Smooth muscle cell (in vitro differentiated cells): ENCODE results near the gene KDM3B. TPM values are rescaled to one million over a fixed set of nuclear protein-coding genes. Genes with fewer than 3 reads are reported as not detected.

Source experiments
- DNase-seq: peaks from one replicate; lab custom pipeline; 2025; ENCODE audit not compliant: unreplicated experiment; lab: John Stamatoyannopoulos, UW
- H2AFZ ChIP-seq: fragments of 200-600 bp; sonication (generic); 2 replicates; pipeline ENCODE4 v1.6.0; 2016; ENCODE audit warnings: antibody characterized with exemption, low read depth, mild to moderate bottlenecking
- H3F3A ChIP-seq: fragments of 200-600 bp; sonication (generic); 2 replicates; pipeline ENCODE4 v1.6.0; 2017; ENCODE audit warnings: antibody characterized with exemption, low read depth
- H3K27ac ChIP-seq: fragments of 200-600 bp; sonication (generic); 2 replicates; pipeline ENCODE4 v1.5.1; 2016; ENCODE audit warnings: low read depth, mild to moderate bottlenecking
- H3K27me3 ChIP-seq: fragments of 200-600 bp; sonication (generic); 2 replicates; pipeline ENCODE4 v1.6.1; 2016; ENCODE audit warnings: low read depth, mild to moderate bottlenecking
- H3K36me3 ChIP-seq: fragments of 200-600 bp; sonication (generic); 2 replicates; pipeline ENCODE4 v1.5.1; 2016; ENCODE audit warnings: low read depth
- H3K4me1 ChIP-seq: fragments of 200-600 bp; sonication (generic); 2 replicates; pipeline ENCODE4 v1.5.1; 2016; ENCODE audit warnings: low read depth
- H3K4me2 ChIP-seq: fragments of 200-600 bp; sonication (generic); 2 replicates; pipeline ENCODE4 v1.6.0; 2016; ENCODE audit warnings: mild to moderate bottlenecking
- H3K4me3 ChIP-seq: fragments of 200-600 bp; sonication (generic); 2 replicates; pipeline ENCODE4 v1.5.1; 2016; ENCODE audit warnings: mild to moderate bottlenecking
- H3K79me2 ChIP-seq: fragments of 200-600 bp; sonication (generic); 2 replicates; pipeline ENCODE4 v1.6.0; 2016; ENCODE audit warnings: low read depth, mild to moderate bottlenecking
- H3K9ac ChIP-seq: fragments of 200-600 bp; sonication (generic); 2 replicates; pipeline ENCODE4 v1.6.0; 2016; ENCODE audit warnings: low read depth
- H3K9me3 ChIP-seq: fragments of 200-600 bp; sonication (generic); replicated peaks from 2 replicates; pipeline ENCODE4 v1.5.1; 2016; ENCODE audit warnings: low read depth
- H4K20me1 ChIP-seq: fragments of 200-600 bp; sonication (generic); 2 replicates; pipeline ENCODE4 v1.6.0; 2016; ENCODE audit warnings: low read depth
- CTCF ChIP-seq: fragments of 200-600 bp; sonication (generic); IDR thresholded peaks from 2 replicates; pipeline ENCODE4 v1.5.1; 2017; ENCODE audit warnings: borderline replicate concordance, mild to moderate bottlenecking, antibody characterized with exemption; ENCODE audit not compliant: insufficient read depth, poor library complexity, severe bottlenecking
- WGBS: methylation state at CpG from one replicate; pipeline ENCODE4 v1.1.7; 2016; ENCODE audit warnings: low lambda C conversion rate; 5-methylcytosine and 5-hydroxymethylcytosine counted together
- polyA plus RNA-seq: library from polyadenylated mRNA; unstranded; fragments of >200 nt; fragmentation: Nextera tagmentation; extraction: Ambion mirVana; gene quantifications from 2 replicates; pipeline ENCODE4 v1.2.1, GENCODE V29; 2016
- total RNA-seq: library from RNA; depleted of rRNA; stranded (reverse); fragments of >200 nt; gene quantifications from 2 replicates; pipeline ENCODE4 v1.2.3, GENCODE V29; 2014

Gene KDM3B
- total and polyA plus RNA-seq, 2 experiments from 2014 or later: 16.5 to 43.1 TPM

GRCh38 chr5:138468133-138468965 is 115.9 kb downstream of the KDM3B start:
- peaks cover 45% of the 10 kb centered on the region for H4K20me1 ChIP-seq
- no peak overlapping the region for H2AFZ ChIP-seq
- H3K4me3 ChIP-seq: peak overlapping the region; percentile 79
- no peaks in the 10 kb centered on the region for H3K27me3 ChIP-seq
- no peak for DNase-seq
- no peaks in the 10 kb centered on the region for H3K9me3 ChIP-seq
- WGBS: 92% methylated on average over 7 of the region's 7 CpGs
- peak overlapping the region; percentile 39 for H3K27ac ChIP-seq
- H3K36me3 ChIP-seq: peaks cover 4% of the 10 kb centered on the region
- H3F3A ChIP-seq: peaks cover 30% of the 10 kb centered on the region
- peak overlapping the region; percentile 84 for H3K9ac ChIP-seq
- peaks cover 9% of the 10 kb centered on the region for H3K79me2 ChIP-seq
- peak overlapping the region; percentile 88 for H3K4me2 ChIP-seq
- TF ChIP-seq CTCF: no peak
- peaks cover 4% of the 10 kb centered on the region for H3K4me1 ChIP-seq

- H3K36me3 ChIP-seq: peaks cover 4% of the 10 kb centered on the region
- H3K79me2 ChIP-seq: peaks cover 9% of the 10 kb centered on the region
- 97% methylated on average over 8 of the region's 8 CpGs for WGBS
- DNase-seq: no peak
- H3K4me3 ChIP-seq: peak overlapping the region; percentile 8
- no peak overlapping the region for H2AFZ ChIP-seq
- peaks cover 45% of the 10 kb centered on the region for H4K20me1 ChIP-seq
- no peaks in the 10 kb centered on the region for H3K9me3 ChIP-seq
- H3K9ac ChIP-seq: no peak overlapping the region
- H3K27ac ChIP-seq: peak overlapping the region; percentile 39
- peaks cover 30% of the 10 kb centered on the region for H3F3A ChIP-seq
- no peaks in the 10 kb centered on the region for H3K4me1 ChIP-seq
- no peaks in the 10 kb centered on the region for H3K27me3 ChIP-seq
- H3K4me2 ChIP-seq: no peak overlapping the region
- TF ChIP-seq CTCF: no peak
Measured at GRCh38 chr5:138468966-138469539, 116.6 kb downstream of the KDM3B start.

GRCh38 chr5:138469540-138470321 is 117.2 kb downstream of the KDM3B start:
- no peaks in the 10 kb centered on the region for H3K9me3 ChIP-seq
- no peak overlapping the region for H3K4me2 ChIP-seq
- H3K36me3 ChIP-seq: peaks cover 4% of the 10 kb centered on the region
- H3K27me3 ChIP-seq: no peaks in the 10 kb centered on the region
- peak; percentile 60 for DNase-seq
- TF ChIP-seq CTCF: no peak
- H3K79me2 ChIP-seq: peaks cover 9% of the 10 kb centered on the region
- peak overlapping the region; percentile 39 for H3K27ac ChIP-seq
- H4K20me1 ChIP-seq: peaks cover 45% of the 10 kb centered on the region
- 86% methylated on average over 8 of the region's 8 CpGs for WGBS
- no peak overlapping the region for H2AFZ ChIP-seq
- H3F3A ChIP-seq: peaks cover 30% of the 10 kb centered on the region
- no peak overlapping the region for H3K4me3 ChIP-seq
- H3K9ac ChIP-seq: no peak overlapping the region
- no peaks in the 10 kb centered on the region for H3K4me1 ChIP-seq
